Caco-2 (cell line): ENCODE results near the gene YJU2. TPM values are rescaled to one million over a fixed set of nuclear protein-coding genes. Genes with fewer than 3 reads are reported as not detected.

Experiments used
- BruUV-seq: library from RNA; stranded (reverse); fragments of 400-500 nt; replicated peaks from 2 replicates; lab custom pipeline; 2021; lab: Mats Ljungman, UMichigan
- CTCF ChIA-PET: fragments of 300-600 bp; sonication (Branson Sonifier 250); formaldehyde crosslinking; loops from one replicate; lab custom pipeline; 2022; ENCODE audit warnings: antibody characterized with exemption; lab: Charles Lee
- POLR2A ChIA-PET: fragments of 300-600 bp; sonication (Branson Sonifier 250); formaldehyde crosslinking; loops from one replicate; lab custom pipeline; 2022; ENCODE audit warnings: antibody characterized with exemption; lab: Charles Lee
- DNase-seq, 2 experiments: peaks; one replicate each; pipeline versions ENCODE4 v3.0.0 to v3.0.0-alpha.2; 2020 to 2022
- H3K27me3 ChIP-seq: replicated peaks from 2 replicates; pipeline ENCODE4 v1.6.0; 2011; ENCODE audit warnings: low read length; ENCODE audit not compliant: control insufficient read depth, insufficient read depth
- H3K36me3 ChIP-seq: 2 replicates; pipeline ENCODE4 v1.5.1; 2011; ENCODE audit warnings: low read length; ENCODE audit not compliant: control insufficient read depth, insufficient read depth
- H3K4me1 ChIP-seq: fragments of 250-450 bp; sonication (Bioruptor Pico); 2 replicates; pipeline ENCODE4 v1.5.1; 2020; ENCODE audit warnings: mild to moderate bottlenecking
- H3K4me3 ChIP-seq: 2 replicates; pipeline ENCODE4 v1.5.1; 2011; ENCODE audit warnings: low read depth, mild to moderate bottlenecking, control low read depth, low read length
- H3K9me3 ChIP-seq: fragments of 250-450 bp; sonication (Bioruptor Pico); 2 replicates; pipeline ENCODE4 v1.5.1; 2020; ENCODE audit warnings: mild to moderate bottlenecking, moderate library complexity
- H3K27ac Mint-ChIP-seq: one replicate; pipeline ENCODE4 v1.8.0; 2022; ENCODE audit warnings: mixed read lengths; ENCODE audit not compliant: unreplicated experiment
- H3K27me3 Mint-ChIP-seq: one replicate; pipeline ENCODE4 v1.8.0; 2022; ENCODE audit warnings: mixed read lengths; ENCODE audit not compliant: insufficient read depth, unreplicated experiment
- H3K36me3 Mint-ChIP-seq: one replicate; pipeline ENCODE4 v1.8.0; 2022; ENCODE audit warnings: mild to moderate bottlenecking, mixed read lengths; ENCODE audit not compliant: insufficient read depth, unreplicated experiment
- H3K4me1 Mint-ChIP-seq: one replicate; pipeline ENCODE4 v1.8.0; 2022; ENCODE audit warnings: low read depth, mixed read lengths; ENCODE audit not compliant: unreplicated experiment
- H3K4me3 Mint-ChIP-seq: one replicate; pipeline ENCODE4 v1.8.0; 2022; ENCODE audit warnings: mild to moderate bottlenecking, moderate library complexity, mixed read lengths; ENCODE audit not compliant: unreplicated experiment
- H3K9me3 Mint-ChIP-seq: one replicate; pipeline ENCODE4 v1.8.0; 2022; ENCODE audit warnings: mixed read lengths; ENCODE audit not compliant: unreplicated experiment
- CTCF ChIP-seq, 2 experiments: fragments of 200-600 bp in 1 of 2; IDR thresholded peaks; 1 replicate in 1 of 2; 2 replicates in 1 of 2; pipeline versions ENCODE4 v1.5.1 to v1.8.0; 2011 to 2022; ENCODE audit warnings: antibody characterized with exemption in 1 of 2, control low read depth in 1 of 2, inconsistent platforms in 1 of 2, low read depth in 1 of 2, low read length in 1 of 2, mild to moderate bottlenecking in 1 of 2, moderate library complexity in 1 of 2; ENCODE audit not compliant: insufficient read depth in 1 of 2, severe bottlenecking in 1 of 2, unreplicated experiment in 1 of 2
- intact Hi-C: fragments of 100-400 bp; cut with micrococcal nuclease; formaldehyde crosslinking; loops from one replicate; pipeline ENCODE4 v1.10.0; 2022; ENCODE audit not compliant: unreplicated experiment
- total RNA-seq: library from RNA; stranded (reverse); gene quantifications from 2 replicates; pipeline ENCODE4 v1.2.3, GENCODE V29; 2022

YJU2 gene
- total RNA-seq, 1 experiment from 2014 or later: 19.5 TPM

GRCh38 chr19:4298810-4299550 is 52.1 kb downstream of the YJU2 start:
- no peak for TF ChIP-seq CTCF (IDR thresholded peaks at IDR 0.05; ENCODE audit: insufficient read depth in 1 of 2, low read depth in 1 of 2, low read length in 1 of 2, severe bottlenecking in 1 of 2, unreplicated experiment in 1 of 2)
- POLR2A ChIA-PET: no interaction called here
- Histone ChIP-seq H3K4me3 (no peak overlapping the region), H3K9me3 (no peaks in the 10 kb centered on the region), H3K27me3 (no peaks in the 10 kb centered on the region), H3K36me3 (no peaks in the 10 kb centered on the region), H3K4me1 (no peaks in the 10 kb centered on the region)
- no peak overlapping the region for H3K27ac Mint-ChIP-seq
- intact Hi-C loops: no loop called here
- no TSS peak for BruUV-seq
- no peak for DNase-seq
- CTCF ChIA-PET: no interaction called here
- no peaks in the 10 kb centered on the region for H3K9me3 Mint-ChIP-seq
- peaks cover 10% of the 10 kb centered on the region for H3K4me1 Mint-ChIP-seq
- H3K36me3 Mint-ChIP-seq: no peaks in the 10 kb centered on the region
- no peaks in the 10 kb centered on the region for H3K27me3 Mint-ChIP-seq
- H3K4me3 Mint-ChIP-seq: no peak overlapping the region

GRCh38 chr19:4300589-4300988 is 53.7 kb downstream of the YJU2 start:
- Histone ChIP-seq H3K27me3 (no peaks in the 10 kb centered on the region), H3K9me3 (no peaks in the 10 kb centered on the region), H3K4me3 (no peak overlapping the region), H3K4me1 (no peaks in the 10 kb centered on the region), H3K36me3 (no peaks in the 10 kb centered on the region)
- no TSS peak for BruUV-seq
- intact Hi-C loops: no loop called here
- DNase-seq: no peak
- ChIA-PET POLR2A (no interaction called here), CTCF (no interaction called here)
- Mint-ChIP-seq H3K27ac (no peak overlapping the region), H3K4me1 (peaks cover 10% of the 10 kb centered on the region), H3K4me3 (no peak overlapping the region), H3K9me3 (no peaks in the 10 kb centered on the region), H3K27me3 (no peaks in the 10 kb centered on the region), H3K36me3 (no peaks in the 10 kb centered on the region)
- TF ChIP-seq CTCF (IDR thresholded peaks at IDR 0.05; ENCODE audit: insufficient read depth in 1 of 2, low read depth in 1 of 2, low read length in 1 of 2, severe bottlenecking in 1 of 2, unreplicated experiment in 1 of 2): no peak

GRCh38 chr19:4301590-4302242 is 54.8 kb downstream of the YJU2 start:
- peak overlapping the region; percentile 8 for H3K27ac Mint-ChIP-seq
- no peaks in the 10 kb centered on the region for H3K9me3 ChIP-seq
- no peak overlapping the region for H3K4me3 Mint-ChIP-seq
- H3K4me3 ChIP-seq: no peak overlapping the region
- peaks cover 10% of the 10 kb centered on the region for H3K4me1 Mint-ChIP-seq
- no peaks in the 10 kb centered on the region for H3K9me3 Mint-ChIP-seq
- TF ChIP-seq CTCF (IDR thresholded peaks at IDR 0.05; ENCODE audit: insufficient read depth in 1 of 2, low read depth in 1 of 2, low read length in 1 of 2, severe bottlenecking in 1 of 2, unreplicated experiment in 1 of 2): no peak
- H3K27me3 ChIP-seq: no peaks in the 10 kb centered on the region
- H3K36me3 ChIP-seq: no peaks in the 10 kb centered on the region
- H3K4me1 ChIP-seq: no peaks in the 10 kb centered on the region
- H3K27me3 Mint-ChIP-seq: no peaks in the 10 kb centered on the region
- intact Hi-C loops: no loop called here
- H3K36me3 Mint-ChIP-seq: no peaks in the 10 kb centered on the region
- POLR2A ChIA-PET: no interaction called here
- CTCF ChIA-PET: interaction anchor here (0.6 kb wide), 1 partner anchor 93 kb away, joined by 5 read pairs; no protein-coding TSS in a partner anchor
- BruUV-seq: no TSS peak
- DNase-seq: no peak
